HL-60 (cell line): ENCODE data around the gene ATF7IP.
"Not testable (repeated sequence)": the region's sequence is repeated elsewhere in the genome, so short reads cannot be mapped to it uniquely, and the experiment has no call there.

Source experiments
- DNase-seq, 2 experiments: peaks; one replicate each; pipeline ENCODE4 v3.0.0-alpha.2; 2010 to 2020; ENCODE audit warnings: low read depth in 1 of 2, low spot score in 1 of 2
- H3K27ac ChIP-seq: fragments of 250-450 bp; sonication (Bioruptor Pico); replicated peaks from 2 replicates; pipeline ENCODE4 v1.5.1; 2020; ENCODE audit warnings: mild to moderate bottlenecking, moderate library complexity
- H3K27me3 ChIP-seq: fragments of 250-450 bp; sonication (Bioruptor Pico); 2 replicates; pipeline ENCODE4 v1.5.1; 2021; ENCODE audit warnings: mild to moderate bottlenecking, moderate library complexity; ENCODE audit not compliant: insufficient read depth, poor library complexity, severe bottlenecking
- H3K4me3 ChIP-seq: replicated peaks from 2 replicates; pipeline ENCODE4 v1.5.1; 2011; ENCODE audit warnings: mild to moderate bottlenecking, control low read depth, low read length; ENCODE audit not compliant: insufficient read depth
- CTCF ChIP-seq: IDR thresholded peaks from one replicate; pipeline ENCODE4 v1.5.1; 2011; ENCODE audit warnings: low read length, control low read depth, inconsistent platforms; ENCODE audit not compliant: insufficient read depth
- GABPA ChIP-seq: IDR thresholded peaks from 2 replicates; pipeline ENCODE4 v1.6.1; 2012; ENCODE audit warnings: low read depth
- POLR2AphosphoS5 ChIP-seq: IDR thresholded peaks from 2 replicates; pipeline ENCODE4 v1.6.1; 2012; ENCODE audit warnings: low read depth
- REST ChIP-seq: IDR thresholded peaks from 2 replicates; pipeline ENCODE4 v1.6.1; 2012; ENCODE audit warnings: low read depth; ENCODE audit not compliant: insufficient replicate concordance
- SPI1 ChIP-seq: IDR thresholded peaks from 2 replicates; pipeline ENCODE4 v1.6.1; 2012; ENCODE audit warnings: low read depth, mild to moderate bottlenecking, borderline replicate concordance
- long read RNA-seq: library from polyadenylated mRNA; unstranded; transcript quantifications from one replicate; pipeline ENCODE4 v2.0.0, GENCODE V29; 2020

The ATF7IP gene
- long read RNA-seq, full-length matches to known transcripts = 24 of 112 reads
- long read RNA-seq, partial matches to known transcripts = 66 of 112 reads
- long read RNA-seq, other reads (novel, unspliced or antisense) = 22 of 112 reads

- no peak; the same call in 1 of the 2 replicates for TF ChIP-seq GABPA
- peak; percentile 68 for TF ChIP-seq REST
- no peak for TF ChIP-seq CTCF
- TF ChIP-seq SPI1 = peak; percentile 1; the same call in 1 of the 2 replicates
- TF ChIP-seq POLR2AphosphoS5 = peak; percentile 97
- Histone ChIP-seq H3K27ac (peak within 1 kb of the TSS; percentile 99), H3K4me3 (peak within 1 kb of the TSS; percentile 48), H3K27me3 (no peaks in the 10 kb centered on the region)
- peak; percentile 96 to 99 for DNase-seq
Measured at GRCh38 chr12:14365294-14366208, at the start of gene ATF7IP. Gene ATF7IP, plus strand, starts transcription at chr12:14365682. Its CDS starts 58,234 bp downstream, at chr12:14423916.

- no peak overlapping the region for H3K4me3 ChIP-seq
- H3K27ac ChIP-seq = no peak overlapping the region
- no peaks in the 10 kb centered on the region for H3K27me3 ChIP-seq
- no peak for DNase-seq
- TF ChIP-seq SPI1 = no peak
- TF ChIP-seq CTCF = no peak
- TF ChIP-seq REST = no peak
- no peak for TF ChIP-seq GABPA
Measured at GRCh38 chr12:14317362-14318146, 47.9 kb upstream of the ATF7IP start.

- not testable (repeated sequence) for H3K4me3 ChIP-seq, H3K27me3 ChIP-seq, H3K27ac ChIP-seq, DNase-seq
Measured at GRCh38 chr12:14319704-14320427, 45.6 kb upstream of the ATF7IP start.
